Measurements from ENCODE around the gene SOWAHA.
"Not testable (repeated sequence)": the region's sequence is repeated elsewhere in the genome, so short reads cannot be mapped to it uniquely, and the experiment has no call there.

The SOWAHA gene

GRCh38 chr5:132828846-132829494, 15.9 kb downstream of the SOWAHA start:
- DNase-seq: no peak

DNA sequence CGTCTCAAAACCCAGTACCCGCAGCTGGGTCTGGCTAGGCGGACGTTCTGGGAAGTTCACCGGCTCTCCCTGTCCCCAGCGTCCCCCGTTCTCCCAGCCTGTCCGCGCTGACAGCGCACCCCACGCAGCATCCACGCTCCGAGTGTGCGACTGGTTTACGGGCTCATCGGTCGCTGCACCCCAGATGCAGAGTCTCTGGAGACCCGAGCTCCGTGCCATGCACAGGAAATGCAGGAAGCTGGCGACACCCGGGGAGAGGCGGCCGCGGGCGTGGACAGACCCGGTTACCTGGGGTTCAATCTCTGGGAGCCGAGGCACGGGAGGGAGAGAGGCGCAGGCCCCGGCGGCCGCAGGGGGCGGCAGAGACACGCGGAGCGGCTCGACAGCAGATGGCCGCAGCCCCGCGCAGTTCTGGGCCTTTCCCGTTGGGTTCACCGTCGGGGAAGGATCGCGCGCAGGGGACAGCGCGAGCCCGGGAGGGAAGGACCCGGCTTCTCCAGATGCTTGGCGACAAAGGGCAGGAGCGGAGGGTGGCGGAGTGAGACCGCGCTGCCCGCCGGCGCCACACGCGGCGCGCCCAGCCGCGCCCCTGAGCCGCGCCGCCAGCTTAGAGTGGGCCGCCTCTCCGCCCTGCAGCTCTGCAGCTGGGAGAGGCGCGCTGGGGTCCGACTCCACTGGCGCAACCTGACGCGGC, 16.8 kb downstream of the SOWAHA start:
- peak; percentile 71 for DNase-seq

DNA sequence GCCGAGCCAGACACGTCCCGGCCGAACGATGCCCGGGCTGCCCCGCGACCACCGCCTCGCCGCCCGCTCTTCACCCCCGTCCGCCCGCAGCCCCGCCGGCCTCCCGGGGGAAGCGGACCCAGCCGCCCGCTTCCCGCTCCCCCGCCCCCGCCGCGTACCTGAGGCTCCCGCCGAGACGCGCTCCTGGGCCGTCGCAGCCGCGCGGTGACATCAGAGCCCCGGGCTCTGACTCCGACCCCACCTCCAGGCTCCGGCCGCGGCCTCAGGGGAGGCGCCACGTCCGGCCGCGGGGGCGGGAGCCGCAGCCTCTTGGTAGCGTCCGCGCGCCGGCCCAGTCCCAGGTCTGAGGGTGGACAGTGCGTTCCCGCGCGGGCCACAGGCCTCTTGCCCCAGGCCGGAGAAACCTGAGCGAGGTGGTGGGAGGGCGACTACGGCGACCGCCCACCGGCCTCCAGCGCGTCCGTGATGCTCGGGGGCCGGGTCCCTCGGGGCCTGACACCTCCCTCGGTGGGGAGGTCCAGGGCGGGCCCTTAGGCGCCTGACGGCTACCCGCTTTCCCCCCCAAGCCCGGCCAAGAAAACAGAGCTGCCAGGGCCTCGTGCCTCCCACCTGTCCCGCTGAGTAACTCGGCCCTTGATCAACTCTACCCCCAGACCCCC, 17.5 kb downstream of the SOWAHA start, which contains the start of gene SHROOM1:
Gene SHROOM1 (minus strand): TSS at position 212 of the 659 bp plus-strand sequence. CDS start 4,507 bp downstream, outside the sequence.
- no peak for DNase-seq

DNA sequence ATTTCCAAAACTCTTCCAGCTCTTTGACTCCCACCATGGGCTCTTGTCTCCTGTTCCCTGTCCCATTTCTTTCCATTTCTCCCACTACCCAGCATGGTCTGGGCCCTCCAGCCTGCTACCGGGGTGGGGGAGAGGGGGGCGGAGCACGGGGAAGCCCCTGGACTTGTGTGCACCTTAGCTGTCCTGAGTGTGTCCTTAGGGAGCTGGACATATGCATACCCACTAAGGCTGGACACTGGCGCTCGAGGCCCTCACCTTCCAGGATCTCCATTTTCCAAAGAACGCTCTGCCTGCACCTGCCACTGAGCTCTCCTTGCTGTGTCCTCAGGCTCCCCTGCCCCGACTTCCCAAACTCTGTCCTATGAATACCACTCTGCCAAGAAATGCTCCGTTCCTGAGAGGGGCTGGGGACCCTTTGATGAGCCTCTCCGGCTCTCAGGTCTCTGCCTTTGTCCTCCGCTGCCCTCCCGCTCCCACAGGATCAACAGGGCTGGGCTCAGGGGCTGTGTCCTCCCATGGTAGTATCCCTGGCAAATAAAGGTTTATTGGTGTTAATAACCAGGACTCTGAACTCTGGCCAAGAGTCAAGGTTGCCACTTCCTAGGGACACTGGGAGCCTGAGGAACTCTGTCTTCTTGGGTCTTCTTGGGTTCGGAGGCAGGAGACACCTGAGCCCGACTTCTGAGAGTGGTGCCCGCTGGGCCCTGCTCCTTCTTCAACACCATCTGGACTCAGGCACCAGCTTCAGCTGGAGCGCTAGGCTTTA, 18.2 kb downstream of the SOWAHA start:
- no peak for DNase-seq

DNA sequence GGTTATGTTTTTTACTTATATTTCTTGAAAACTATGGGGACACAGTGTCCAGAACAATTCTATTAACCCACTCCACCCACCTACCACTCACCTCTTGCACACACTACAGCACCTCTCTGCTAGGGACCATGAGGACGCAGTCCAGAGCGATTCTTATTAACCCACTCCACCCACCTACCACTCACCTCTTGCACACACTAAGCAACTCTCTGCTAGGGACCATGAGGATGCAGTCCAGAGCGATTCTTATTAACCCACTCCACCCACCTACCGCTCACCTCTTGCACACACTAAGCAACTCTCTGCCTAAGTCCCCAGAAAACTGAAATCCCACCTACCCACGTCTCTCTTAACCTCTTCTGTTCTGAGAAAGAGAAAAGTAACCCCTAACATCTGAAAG, 19.5 kb downstream of the SOWAHA start:
- DNase-seq: no peak

DNA sequence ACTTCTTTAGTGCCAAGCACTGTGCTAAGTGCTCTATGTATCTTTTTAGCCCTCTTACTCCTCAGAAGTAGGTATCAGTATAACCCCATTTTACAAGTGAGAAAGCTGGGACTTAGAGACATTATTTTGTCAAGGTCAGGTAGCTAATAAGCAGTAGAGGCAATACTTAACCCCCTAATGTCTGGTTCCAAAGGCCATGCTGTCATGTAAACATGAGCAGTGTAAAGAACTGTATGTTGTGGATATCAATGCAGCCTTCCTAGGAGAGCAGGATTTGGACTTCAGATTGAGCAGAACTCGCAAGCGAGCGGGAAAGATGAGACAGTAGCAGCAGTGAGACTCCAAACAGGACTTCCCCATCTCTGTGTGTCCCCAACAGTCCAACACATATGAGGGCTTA, 21.0 kb downstream of the SOWAHA start:
- no peak for DNase-seq

GRCh38 chr5:132836852-132837251, 23.8 kb downstream of the SOWAHA start:
- no peak for DNase-seq

DNA sequence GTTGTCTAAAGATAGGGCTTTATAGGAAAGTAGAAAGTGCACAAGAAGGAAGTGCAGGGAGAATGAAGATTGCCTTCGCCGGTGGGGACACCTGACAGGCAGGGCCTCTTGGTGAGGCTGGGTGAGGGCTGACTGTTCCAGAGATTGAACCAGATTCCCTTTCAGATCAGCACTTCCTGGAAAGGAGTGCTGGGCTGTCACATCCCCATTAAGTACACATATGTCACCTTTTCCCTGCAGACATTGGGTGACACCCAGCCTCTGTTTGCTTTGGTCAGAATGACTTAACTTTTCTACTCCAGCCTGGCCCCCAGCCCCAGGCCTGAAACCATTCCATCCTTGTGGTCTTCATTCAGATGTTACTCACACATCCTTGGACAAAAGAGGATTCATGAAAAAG, 24.8 kb downstream of the SOWAHA start:
- no peak for DNase-seq

- DNase-seq: no peak
These were observed 25.6 kb downstream of the SOWAHA start for GRCh38 chr5:132838516-132839282.

GRCh38 chr5:132839426-132840301, 26.6 kb downstream of the SOWAHA start:
- DNase-seq: no peak

- DNase-seq: no peak
These were observed 27.2 kb downstream of the SOWAHA start for GRCh38 chr5:132840313-132840712.

- DNase-seq: no peak
These were observed 27.8 kb downstream of the SOWAHA start for GRCh38 chr5:132840896-132841295.

GRCh38 chr5:132841305-132841704, 28.2 kb downstream of the SOWAHA start:
- DNase-seq: no peak

GRCh38 chr5:132848270-132848669, 35.2 kb downstream of the SOWAHA start:
- no peak for DNase-seq

GRCh38 chr5:132849347-132849746, 36.2 kb downstream of the SOWAHA start:
- no peak for DNase-seq

DNA sequence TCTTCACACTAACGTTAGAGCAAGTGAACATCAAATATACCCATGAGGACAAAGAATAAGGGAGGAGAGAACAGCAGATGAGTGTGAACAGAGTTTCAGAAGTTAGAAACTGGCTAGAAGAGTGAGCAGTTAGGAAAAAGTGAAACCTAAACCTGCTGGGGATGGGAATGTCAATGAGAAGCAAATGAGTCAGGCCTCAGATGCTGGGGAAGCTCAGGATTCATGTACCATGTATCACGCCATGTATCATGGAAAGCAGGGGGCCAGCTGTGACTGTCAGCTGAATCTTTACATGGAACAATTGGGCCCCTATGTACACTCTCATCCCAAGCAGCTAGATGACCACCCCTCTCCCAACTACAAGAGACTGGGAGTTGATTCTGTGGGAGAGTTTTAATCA, 37.0 kb downstream of the SOWAHA start:
- DNase-seq: no peak

- DNase-seq: no peak
These were observed 40.2 kb downstream of the SOWAHA start for GRCh38 chr5:132853323-132853722.

- no peak for DNase-seq
These were observed 40.7 kb downstream of the SOWAHA start for GRCh38 chr5:132853790-132854189.

GRCh38 chr5:132854301-132854700, 41.2 kb downstream of the SOWAHA start:
- no peak for DNase-seq

- DNase-seq: not testable (repeated sequence)
These were observed 41.9 kb downstream of the SOWAHA start for GRCh38 chr5:132854992-132855391.

GRCh38 chr5:132856011-132856410, 42.9 kb downstream of the SOWAHA start:
- DNase-seq: no peak
